ENCODE results near the gene ATP6AP1.

Gene ATP6AP1

DNA sequence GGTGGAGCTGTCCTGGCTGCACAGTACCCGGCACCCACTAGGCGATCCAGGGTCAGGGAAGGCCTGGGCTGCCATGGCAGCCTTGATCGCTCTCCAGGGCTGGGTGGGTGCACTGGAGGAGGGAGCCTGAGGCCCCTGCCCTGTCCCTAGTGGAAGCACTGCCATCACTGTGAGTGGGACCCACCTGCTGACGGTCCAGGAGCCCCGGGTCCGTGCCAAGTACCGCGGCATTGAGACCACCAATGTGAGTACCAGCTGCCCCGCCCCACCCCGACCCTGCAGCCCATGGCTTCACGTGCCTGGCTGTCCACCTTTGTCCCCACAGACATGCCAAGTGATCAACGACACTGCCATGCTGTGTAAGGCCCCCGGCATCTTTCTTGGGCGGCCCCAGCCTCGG is 38.4 kb downstream of the ATP6AP1 start:
- H3K36me3 ChIP-seq (ENCODE audit: control insufficient read depth, insufficient read depth, low read length), result peaks cover 50% of the 10 kb centered on the region
- no peak overlapping the region for H3K27ac ChIP-seq (ENCODE audit: low read depth, low read length, severe bottlenecking)
- 94 to 99% methylated on average over 8 of the region's 15 CpGs for WGBS, 2 experiments (ENCODE audit: insufficient coverage in 2 of 2)
- H3K9me3 ChIP-seq (ENCODE audit: control insufficient read depth, low read length), result no peaks in the 10 kb centered on the region
- no peak overlapping the region for H3K4me3 ChIP-seq (ENCODE audit: extremely low read depth, insufficient read depth, low read length, poor library complexity, severe bottlenecking)
- H3K4me1 ChIP-seq (ENCODE audit: control insufficient read depth, insufficient read depth, low read length, poor library complexity, severe bottlenecking), result no peaks in the 10 kb centered on the region

DNA sequence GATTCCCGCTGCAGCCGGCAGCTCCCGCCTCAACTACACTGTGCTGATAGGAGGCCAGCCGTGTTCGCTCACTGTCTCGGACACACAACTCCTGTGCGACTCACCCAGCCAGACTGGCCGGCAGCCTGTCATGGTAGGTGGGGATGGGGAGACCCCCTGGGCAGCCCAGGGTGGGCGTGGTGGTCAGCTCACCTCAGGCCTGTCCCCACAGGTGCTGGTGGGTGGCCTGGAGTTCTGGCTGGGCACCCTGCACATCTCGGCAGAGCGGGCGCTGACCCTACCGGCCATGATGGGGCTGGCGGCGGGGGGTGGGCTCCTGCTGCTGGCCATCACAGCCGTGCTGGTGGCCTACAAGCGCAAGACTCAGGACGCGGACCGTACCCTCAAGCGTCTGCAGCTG is 39.1 kb downstream of the ATP6AP1 start:
- Histone ChIP-seq H3K27ac (ENCODE audit: low read depth, low read length, severe bottlenecking) (no peak overlapping the region), H3K36me3 (ENCODE audit: control insufficient read depth, insufficient read depth, low read length) (peaks cover 49% of the 10 kb centered on the region), H3K4me1 (ENCODE audit: control insufficient read depth, insufficient read depth, low read length, poor library complexity, severe bottlenecking) (no peaks in the 10 kb centered on the region), H3K9me3 (ENCODE audit: control insufficient read depth, low read length) (no peaks in the 10 kb centered on the region), H3K4me3 (ENCODE audit: extremely low read depth, insufficient read depth, low read length, poor library complexity, severe bottlenecking) (no peak overlapping the region)
- WGBS, 2 experiments (ENCODE audit: insufficient coverage in 2 of 2), result 96 to 100% methylated on average over 4 to 9 of the region's 21 CpGs

DNA sequence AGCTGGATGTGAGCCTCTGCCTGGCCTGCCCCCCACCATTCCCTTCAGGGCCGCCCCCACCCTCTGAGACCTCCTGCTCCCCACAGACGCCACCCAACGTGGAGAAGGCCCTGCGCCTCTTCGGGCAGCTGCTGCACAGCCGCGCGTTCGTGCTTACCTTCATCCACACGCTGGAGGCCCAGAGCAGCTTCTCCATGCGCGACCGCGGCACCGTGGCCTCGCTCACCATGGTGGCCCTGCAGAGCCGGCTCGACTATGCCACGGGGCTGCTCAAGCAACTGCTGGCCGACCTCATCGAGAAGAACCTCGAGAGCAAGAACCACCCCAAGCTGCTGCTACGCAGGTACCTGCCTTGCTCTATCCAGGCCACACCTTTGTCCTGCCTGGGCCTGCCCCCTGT is 39.7 kb downstream of the ATP6AP1 start:
- WGBS, 2 experiments (ENCODE audit: insufficient coverage in 2 of 2), result 98% methylated on average over 10 to 17 of the region's 23 CpGs
- no peaks in the 10 kb centered on the region for H3K4me1 ChIP-seq (ENCODE audit: control insufficient read depth, insufficient read depth, low read length, poor library complexity, severe bottlenecking)
- no peak overlapping the region for H3K4me3 ChIP-seq (ENCODE audit: extremely low read depth, insufficient read depth, low read length, poor library complexity, severe bottlenecking)
- H3K36me3 ChIP-seq (ENCODE audit: control insufficient read depth, insufficient read depth, low read length), result peaks cover 42% of the 10 kb centered on the region
- H3K9me3 ChIP-seq (ENCODE audit: control insufficient read depth, low read length), result no peaks in the 10 kb centered on the region
- H3K27ac ChIP-seq (ENCODE audit: low read depth, low read length, severe bottlenecking), result no peak overlapping the region

DNA sequence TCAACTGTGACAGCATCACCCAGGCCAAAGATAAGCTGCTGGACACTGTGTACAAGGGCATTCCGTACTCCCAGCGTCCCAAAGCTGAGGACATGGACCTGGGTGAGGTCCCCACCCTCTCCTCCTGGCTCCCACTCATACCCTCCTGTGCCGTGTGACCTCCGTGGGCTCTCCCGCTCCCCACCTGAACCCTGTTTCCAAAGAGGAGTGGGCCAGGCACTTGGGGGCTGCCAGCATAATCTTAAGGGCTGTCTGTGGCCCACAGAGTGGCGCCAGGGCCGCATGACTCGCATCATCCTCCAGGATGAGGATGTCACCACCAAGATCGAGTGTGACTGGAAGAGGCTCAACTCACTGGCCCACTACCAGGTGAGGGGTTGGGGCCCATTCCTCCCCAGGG is 40.6 kb downstream of the ATP6AP1 start:
- peaks cover 41% of the 10 kb centered on the region for H3K36me3 ChIP-seq (ENCODE audit: control insufficient read depth, insufficient read depth, low read length)
- H3K27ac ChIP-seq (ENCODE audit: low read depth, low read length, severe bottlenecking), result no peak overlapping the region
- H3K4me3 ChIP-seq (ENCODE audit: extremely low read depth, insufficient read depth, low read length, poor library complexity, severe bottlenecking), result no peak overlapping the region
- WGBS, 2 experiments (ENCODE audit: insufficient coverage in 2 of 2), result 100% methylated on average over 3 of the region's 9 CpGs; no CpG with 5 or more reads in 1 of the 2 experiments
- no peaks in the 10 kb centered on the region for H3K9me3 ChIP-seq (ENCODE audit: control insufficient read depth, low read length)
- H3K4me1 ChIP-seq (ENCODE audit: control insufficient read depth, insufficient read depth, low read length, poor library complexity, severe bottlenecking), result no peaks in the 10 kb centered on the region

DNA sequence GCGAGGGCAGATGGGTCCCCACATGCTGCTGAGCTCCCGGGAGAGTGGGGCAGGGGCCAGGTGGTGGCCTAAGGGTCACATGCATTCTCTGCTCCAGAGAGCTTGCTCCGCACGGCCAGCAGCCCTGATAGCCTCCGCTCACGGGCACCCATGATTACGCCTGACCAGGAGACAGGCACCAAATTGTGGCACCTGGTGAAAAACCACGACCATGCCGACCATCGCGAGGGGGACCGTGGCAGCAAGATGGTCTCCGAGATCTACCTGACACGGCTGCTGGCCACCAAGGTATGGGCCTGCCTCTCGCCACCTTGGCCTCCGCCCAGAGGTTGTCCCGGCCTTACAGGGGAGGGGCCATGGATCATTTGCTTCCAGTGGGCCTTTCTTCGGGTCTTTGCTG is 41.4 kb downstream of the ATP6AP1 start:
- H3K4me1 ChIP-seq (ENCODE audit: control insufficient read depth, insufficient read depth, low read length, poor library complexity, severe bottlenecking), result no peaks in the 10 kb centered on the region
- H3K9me3 ChIP-seq (ENCODE audit: control insufficient read depth, low read length), result no peaks in the 10 kb centered on the region
- H3K27ac ChIP-seq (ENCODE audit: low read depth, low read length, severe bottlenecking), result no peak overlapping the region
- 97 to 100% methylated on average over 12 to 14 of the region's 18 CpGs for WGBS, 2 experiments (ENCODE audit: insufficient coverage in 2 of 2)
- peaks cover 33% of the 10 kb centered on the region for H3K36me3 ChIP-seq (ENCODE audit: control insufficient read depth, insufficient read depth, low read length)
- no peak overlapping the region for H3K4me3 ChIP-seq (ENCODE audit: extremely low read depth, insufficient read depth, low read length, poor library complexity, severe bottlenecking)

DNA sequence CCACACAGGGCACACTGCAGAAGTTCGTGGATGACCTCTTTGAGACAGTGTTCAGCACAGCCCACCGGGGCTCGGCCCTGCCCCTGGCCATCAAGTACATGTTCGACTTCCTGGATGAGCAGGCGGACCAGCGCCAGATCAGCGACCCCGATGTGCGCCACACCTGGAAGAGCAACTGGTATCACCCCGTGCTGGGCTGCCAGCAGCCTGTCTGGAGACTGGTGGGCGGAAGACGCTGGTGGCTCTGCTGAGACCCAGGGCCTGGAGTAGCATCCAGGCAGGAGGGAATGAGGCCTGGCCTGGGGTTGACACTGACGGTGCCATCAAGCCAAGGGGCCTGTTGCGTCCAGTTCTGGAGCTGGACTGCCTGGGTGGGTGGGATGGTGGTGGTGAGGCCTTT is 42.0 kb downstream of the ATP6AP1 start:
- Histone ChIP-seq H3K4me1 (ENCODE audit: control insufficient read depth, insufficient read depth, low read length, poor library complexity, severe bottlenecking) (no peaks in the 10 kb centered on the region), H3K4me3 (ENCODE audit: extremely low read depth, insufficient read depth, low read length, poor library complexity, severe bottlenecking) (no peak overlapping the region), H3K36me3 (ENCODE audit: control insufficient read depth, insufficient read depth, low read length) (peaks cover 32% of the 10 kb centered on the region), H3K9me3 (ENCODE audit: control insufficient read depth, low read length) (no peaks in the 10 kb centered on the region), H3K27ac (ENCODE audit: low read depth, low read length, severe bottlenecking) (no peak overlapping the region)
- WGBS, 2 experiments (ENCODE audit: insufficient coverage in 2 of 2), result 94 to 97% methylated on average over 11 to 12 of the region's 14 CpGs

DNA sequence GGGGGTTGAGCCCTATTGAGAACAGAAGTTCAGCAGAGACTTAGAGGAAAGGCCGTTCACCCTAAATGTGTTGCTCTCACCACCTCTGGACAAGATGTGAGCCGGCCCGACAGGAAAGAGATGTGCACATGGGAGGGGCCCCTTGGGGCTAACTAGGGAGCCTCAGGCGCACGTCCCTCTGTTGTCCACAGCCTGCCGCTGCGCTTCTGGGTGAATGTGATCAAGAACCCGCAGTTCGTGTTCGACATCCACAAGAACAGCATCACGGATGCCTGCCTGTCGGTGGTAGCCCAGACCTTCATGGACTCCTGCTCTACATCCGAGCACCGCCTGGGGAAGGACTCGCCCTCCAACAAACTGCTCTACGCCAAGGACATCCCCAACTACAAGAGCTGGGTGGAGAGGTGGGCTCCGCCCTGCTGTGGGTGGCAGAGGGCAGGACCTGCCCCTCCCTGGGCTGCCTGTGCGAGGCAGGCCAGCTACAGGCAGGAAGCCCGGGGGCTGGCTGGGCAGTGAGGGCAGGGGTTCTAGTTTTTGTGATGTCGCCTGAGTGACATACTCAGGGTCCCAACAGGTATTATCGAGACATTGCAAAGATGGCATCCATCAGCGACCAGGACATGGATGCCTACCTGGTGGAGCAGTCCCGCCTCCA is 42.6 kb downstream of the ATP6AP1 start:
- Histone ChIP-seq H3K4me3 (ENCODE audit: extremely low read depth, insufficient read depth, low read length, poor library complexity, severe bottlenecking) (no peak overlapping the region), H3K27ac (ENCODE audit: low read depth, low read length, severe bottlenecking) (no peak overlapping the region), H3K4me1 (ENCODE audit: control insufficient read depth, insufficient read depth, low read length, poor library complexity, severe bottlenecking) (no peaks in the 10 kb centered on the region), H3K36me3 (ENCODE audit: control insufficient read depth, insufficient read depth, low read length) (peaks cover 32% of the 10 kb centered on the region), H3K9me3 (ENCODE audit: control insufficient read depth, low read length) (no peaks in the 10 kb centered on the region)
- 95 to 99% methylated on average over 14 to 16 of the region's 23 CpGs for WGBS, 2 experiments (ENCODE audit: insufficient coverage in 2 of 2)

DNA sequence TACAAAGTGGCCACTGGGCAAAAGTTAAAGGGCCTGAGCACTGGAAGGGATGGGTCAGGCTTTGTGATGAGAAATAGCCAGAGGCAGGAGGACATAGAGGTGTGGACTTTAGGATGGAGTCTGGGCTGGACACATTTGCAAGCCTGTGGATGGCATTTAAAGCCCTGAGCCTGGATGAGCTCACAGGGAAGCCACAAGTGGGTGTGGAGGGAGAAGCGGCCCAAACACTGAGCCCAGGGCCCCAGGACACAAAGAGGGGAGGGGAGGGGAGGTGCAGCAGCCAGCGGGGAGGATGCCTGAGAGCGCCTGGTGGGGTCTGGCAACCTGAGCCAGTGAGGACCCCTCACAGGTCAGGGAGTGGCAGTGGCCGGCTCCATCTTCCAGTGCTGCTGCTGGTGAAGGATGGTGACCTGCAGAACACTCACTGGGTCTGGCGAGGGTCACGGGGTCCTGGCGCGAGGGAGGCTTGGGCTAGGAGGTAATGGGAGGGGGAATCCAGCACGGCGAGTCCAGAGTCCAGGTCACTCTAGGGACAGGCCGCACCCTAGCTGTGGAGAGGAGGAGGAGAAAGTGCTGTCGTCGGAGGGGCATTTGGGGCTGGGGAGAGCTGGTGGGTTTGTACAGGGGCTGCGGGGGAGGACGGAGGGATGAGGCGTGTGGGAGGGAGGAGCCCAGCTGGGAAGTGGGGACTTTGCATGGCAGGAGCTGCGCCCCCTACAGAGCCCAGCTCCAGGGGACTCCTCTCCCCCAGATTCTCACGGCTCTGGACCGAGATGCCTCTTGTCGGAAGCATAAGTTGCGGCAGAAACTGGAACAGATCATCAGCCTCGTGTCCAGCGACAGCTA is 43.6 kb downstream of the ATP6AP1 start:
- 83 to 88% methylated on average over 1 of the region's 23 CpGs for WGBS, 2 experiments (ENCODE audit: insufficient coverage in 2 of 2)
- Histone ChIP-seq H3K9me3 (ENCODE audit: control insufficient read depth, low read length) (no peaks in the 10 kb centered on the region), H3K27ac (ENCODE audit: low read depth, low read length, severe bottlenecking) (no peak overlapping the region), H3K36me3 (ENCODE audit: control insufficient read depth, insufficient read depth, low read length) (peaks cover 29% of the 10 kb centered on the region), H3K4me3 (ENCODE audit: extremely low read depth, insufficient read depth, low read length, poor library complexity, severe bottlenecking) (no peak overlapping the region), H3K4me1 (ENCODE audit: control insufficient read depth, insufficient read depth, low read length, poor library complexity, severe bottlenecking) (no peaks in the 10 kb centered on the region)

DNA sequence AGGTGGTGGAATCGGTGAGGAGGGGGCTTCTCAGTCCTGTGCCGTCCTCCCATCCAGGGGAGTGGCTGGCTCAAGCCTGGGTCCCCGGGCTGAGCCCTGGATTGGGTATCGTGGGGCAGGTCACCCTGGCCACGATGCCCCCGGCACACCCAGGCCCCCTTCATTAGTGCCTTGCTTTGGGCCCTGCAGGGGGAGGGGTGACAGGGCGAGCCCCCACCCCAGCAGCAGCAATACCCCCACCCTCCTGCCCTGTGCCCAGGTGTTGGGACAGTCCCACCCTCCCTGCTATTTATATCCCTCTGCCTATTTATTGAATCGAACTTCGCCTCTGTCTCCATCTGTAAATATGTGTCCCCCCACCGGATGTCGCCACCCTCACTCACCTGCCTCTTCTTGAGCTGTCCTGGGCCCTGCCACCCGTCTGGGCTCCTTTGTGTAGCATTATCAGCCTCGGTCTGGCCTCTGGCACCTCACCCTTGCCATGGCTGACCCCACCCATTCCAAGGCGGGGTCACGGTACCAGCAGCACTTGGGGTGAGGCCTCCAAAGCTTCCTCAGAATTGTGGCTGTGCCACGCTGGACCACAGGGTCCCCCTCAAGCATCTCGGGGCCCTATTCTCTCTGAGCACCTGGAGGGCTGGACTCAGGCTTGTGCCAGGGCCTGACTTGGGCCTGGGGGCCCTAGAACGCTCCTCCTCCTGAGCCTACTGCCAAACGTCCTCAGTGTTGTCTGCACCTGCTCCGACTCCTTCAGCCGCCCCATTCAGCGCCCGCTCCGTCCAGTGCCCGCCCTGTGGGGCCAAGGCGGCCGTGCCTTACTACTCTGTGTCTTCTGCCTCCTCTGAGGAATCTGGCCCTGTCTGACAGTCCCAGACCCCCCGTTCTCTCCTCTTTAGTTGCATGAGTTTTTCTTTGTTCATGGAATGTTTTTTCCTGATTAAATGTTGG is 44.5 kb downstream of the ATP6AP1 start:
- 91 to 93% methylated on average over 16 to 17 of the region's 28 CpGs for WGBS, 2 experiments (ENCODE audit: insufficient coverage in 2 of 2)
- no peak overlapping the region for H3K4me3 ChIP-seq (ENCODE audit: extremely low read depth, insufficient read depth, low read length, poor library complexity, severe bottlenecking)

DNA sequence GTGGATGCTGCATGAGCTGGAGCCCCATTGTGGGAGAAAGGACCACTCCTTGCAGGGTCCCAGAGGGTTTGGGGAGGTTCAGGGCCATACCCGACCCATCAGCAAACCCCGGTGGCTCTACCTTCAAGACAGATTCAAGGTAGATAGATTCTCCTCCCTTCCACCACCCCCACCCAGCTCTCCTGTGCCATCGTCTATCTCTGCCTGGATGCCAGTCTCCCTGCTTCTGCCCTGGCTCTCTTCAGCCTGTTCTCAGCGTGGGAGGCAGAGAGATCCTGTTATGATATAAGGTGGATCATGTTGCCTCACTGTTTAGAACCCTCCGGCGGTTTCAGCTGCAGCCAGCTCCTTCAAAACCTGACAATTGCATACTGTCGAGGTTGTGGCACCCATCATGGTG is 45.2 kb downstream of the ATP6AP1 start:
- Histone ChIP-seq H3K9me3 (ENCODE audit: control insufficient read depth, low read length) (no peaks in the 10 kb centered on the region), H3K4me1 (ENCODE audit: control insufficient read depth, insufficient read depth, low read length, poor library complexity, severe bottlenecking) (no peaks in the 10 kb centered on the region), H3K27ac (ENCODE audit: low read depth, low read length, severe bottlenecking) (no peak overlapping the region), H3K4me3 (ENCODE audit: extremely low read depth, insufficient read depth, low read length, poor library complexity, severe bottlenecking) (no peak overlapping the region), H3K36me3 (ENCODE audit: control insufficient read depth, insufficient read depth, low read length) (peaks cover 22% of the 10 kb centered on the region)
- 80% methylated on average over 1 of the region's 7 CpGs; no CpG with 5 or more reads in 1 of the 2 experiments for WGBS, 2 experiments (ENCODE audit: insufficient coverage in 2 of 2)

More for the DNA sequence above, 44.5 kb downstream of the ATP6AP1 start:
- Histone ChIP-seq H3K9me3 (ENCODE audit: control insufficient read depth, low read length) (no peaks in the 10 kb centered on the region), H3K36me3 (ENCODE audit: control insufficient read depth, insufficient read depth, low read length) (peaks cover 29% of the 10 kb centered on the region), H3K27ac (ENCODE audit: low read depth, low read length, severe bottlenecking) (no peak overlapping the region), H3K4me1 (ENCODE audit: control insufficient read depth, insufficient read depth, low read length, poor library complexity, severe bottlenecking) (no peaks in the 10 kb centered on the region)

Measured in mesodermal cell (in vitro differentiated cells).